GM18511 (cell line): ENCODE data around the gene ALS2.
"Not testable (repeated sequence)": the region's sequence is repeated elsewhere in the genome, so short reads cannot be mapped to it uniquely, and the experiment has no call there.

ENCODE experiments used
- ATAC-seq: cut with Tn5 transposase; IDR thresholded peaks from one replicate; pipeline ENCODE4 v1.9.1; 2021; ENCODE audit warnings: mild to moderate bottlenecking, moderate library complexity; ENCODE audit not compliant: unreplicated experiment

Gene ALS2

DNA sequence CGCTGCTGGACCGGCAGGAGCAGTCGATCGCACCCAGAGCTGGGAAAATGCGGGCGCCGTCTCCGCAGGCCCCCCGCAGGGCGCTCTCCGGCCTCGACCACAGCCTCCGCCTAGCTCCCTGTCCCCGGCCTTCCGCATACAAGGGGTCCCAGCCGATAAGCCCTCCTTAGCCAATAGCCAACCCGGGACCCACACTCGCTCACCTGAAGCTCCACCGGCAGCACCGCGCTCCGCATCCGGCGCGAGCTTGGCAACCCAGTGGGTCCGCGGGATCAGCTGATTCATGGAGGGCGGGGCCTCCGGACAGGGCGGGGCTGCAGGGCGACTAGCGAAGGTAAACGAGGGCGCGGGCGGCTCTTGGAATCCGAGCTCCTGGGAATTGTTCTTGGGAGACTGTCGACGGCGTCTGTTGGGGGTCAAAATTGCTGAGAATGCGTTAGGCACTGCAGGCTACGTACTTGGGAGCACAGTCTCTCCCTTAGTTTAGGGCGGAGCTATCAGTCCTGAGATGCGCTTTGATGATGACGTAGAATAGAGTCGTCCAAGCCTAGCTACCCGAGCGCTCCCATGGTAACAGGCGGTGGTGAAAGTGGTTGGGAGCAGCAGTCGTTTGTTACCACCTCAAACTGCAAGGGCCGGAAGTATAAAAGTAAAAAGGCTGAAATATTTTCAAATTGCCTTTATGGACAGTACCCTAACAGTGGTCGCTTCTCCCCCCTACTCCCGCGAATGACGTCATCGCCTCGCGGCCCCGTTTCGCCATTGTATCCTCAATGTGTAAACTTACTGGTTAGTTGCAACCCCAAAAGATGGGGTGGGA is at the start of gene ALS2:
TSS of gene ALS2 (minus strand) at position 260 of the 820 bp plus-strand sequence. CDS start 12,048 bp downstream, outside the sequence.
- peak; percentile 98 for ATAC-seq

DNA sequence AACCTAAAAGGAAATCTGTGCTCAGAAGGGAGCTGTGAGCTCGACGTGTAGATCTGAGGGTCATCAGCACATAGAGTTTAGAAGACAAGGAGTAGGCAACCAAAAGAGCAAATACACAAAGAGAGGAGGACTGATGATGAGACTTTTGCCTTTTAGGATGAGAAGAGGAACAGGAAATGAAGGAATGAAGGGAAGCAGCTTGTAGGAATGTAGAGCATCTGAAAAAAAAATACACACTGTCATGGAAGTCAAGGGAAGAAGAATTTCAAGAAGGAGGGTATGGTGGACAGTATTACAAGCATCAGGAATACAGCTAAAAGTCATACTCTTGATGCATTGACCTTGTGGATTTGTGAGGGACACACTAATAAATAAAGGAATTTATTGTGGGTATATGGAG is 47.5 kb upstream of the ALS2 start:
- no peak for ATAC-seq

DNA sequence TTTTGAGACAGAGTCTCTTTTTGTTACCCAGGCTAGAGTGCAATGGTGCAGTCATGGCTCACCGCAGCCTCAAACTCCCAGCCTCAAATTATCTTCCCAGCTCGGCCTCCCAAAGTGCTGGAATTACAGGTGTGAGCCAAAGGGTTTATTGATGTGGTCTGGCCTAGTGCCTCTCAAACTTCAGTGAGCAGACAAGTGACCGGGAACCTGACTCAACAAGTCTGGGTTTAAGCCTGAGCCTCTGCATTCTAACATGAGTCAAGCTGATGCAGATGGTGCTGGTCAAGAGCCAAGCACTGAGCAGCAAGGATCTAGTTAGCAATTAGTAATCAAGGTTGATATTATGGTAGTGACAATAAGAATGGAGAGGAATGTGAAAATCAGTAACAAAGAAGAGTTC is 46.9 kb upstream of the ALS2 start:
- no peak for ATAC-seq

DNA sequence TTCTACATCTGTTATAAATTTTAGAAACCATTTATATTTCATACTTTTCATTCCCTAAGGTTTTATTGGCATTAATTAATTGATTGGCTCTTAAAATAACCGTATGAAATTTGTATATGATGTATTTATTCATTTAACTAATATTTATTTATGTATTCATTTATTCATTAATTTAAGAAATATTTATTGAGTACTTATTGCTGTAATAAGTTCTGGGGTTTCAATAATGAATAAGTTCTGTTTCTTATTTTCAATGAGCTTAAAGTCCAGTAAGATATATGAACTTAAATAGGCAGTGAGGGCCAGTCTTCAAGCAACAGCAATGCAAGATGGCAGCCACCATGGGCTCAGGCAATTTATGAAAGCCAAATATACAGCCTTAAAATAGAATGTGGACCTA is 43.5 kb upstream of the ALS2 start:
- ATAC-seq, result no peak

DNA sequence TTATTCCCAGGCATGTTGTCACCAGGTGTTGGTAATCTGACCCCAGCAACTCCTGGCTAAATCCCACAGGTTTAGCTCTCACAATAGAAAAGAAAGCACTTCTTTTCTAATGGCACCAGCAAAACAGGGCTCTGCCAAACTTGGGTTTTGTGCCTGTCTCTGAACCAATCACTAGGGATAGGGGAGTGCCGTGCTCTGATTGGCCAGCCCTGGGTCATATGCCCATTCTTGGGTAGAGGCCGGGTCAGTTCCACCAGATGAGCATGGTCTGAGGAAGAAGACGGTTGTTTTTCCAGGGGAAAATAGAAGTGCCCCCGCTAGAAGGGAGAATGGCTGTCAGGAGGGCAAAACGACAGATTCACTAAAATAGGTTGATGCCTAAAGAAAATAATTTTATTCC is 40.3 kb upstream of the ALS2 start:
- ATAC-seq, result no peak

DNA sequence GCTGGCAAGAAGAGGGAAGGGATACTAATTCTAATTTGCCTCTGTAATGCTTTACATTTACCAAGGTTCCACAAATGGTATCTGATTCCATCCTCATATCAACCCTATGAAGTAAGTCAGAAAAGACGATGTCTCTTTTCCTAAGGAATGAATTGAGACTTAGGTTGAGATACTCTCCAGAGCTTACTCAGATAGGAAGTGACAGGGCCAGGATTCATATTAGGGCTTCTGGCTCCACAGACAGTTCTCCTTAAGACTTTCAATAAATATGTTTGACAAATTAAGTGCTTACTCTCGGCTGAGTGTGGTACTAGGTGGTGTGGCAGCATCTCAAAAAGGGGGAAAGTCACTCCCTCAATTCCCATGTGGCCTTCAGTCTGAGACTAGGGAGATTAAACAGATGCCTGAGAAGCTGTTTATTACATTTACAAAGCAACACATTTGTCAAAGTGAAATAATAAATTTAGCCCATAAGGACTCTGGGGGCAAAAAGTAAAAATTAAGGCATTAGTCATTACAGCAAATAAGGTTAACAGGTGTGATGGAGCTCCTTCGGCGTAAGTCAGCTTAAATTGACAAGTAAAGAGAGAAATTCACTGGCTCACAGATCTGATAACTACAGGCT is 39.8 kb upstream of the ALS2 start:
- ATAC-seq, result no peak

DNA sequence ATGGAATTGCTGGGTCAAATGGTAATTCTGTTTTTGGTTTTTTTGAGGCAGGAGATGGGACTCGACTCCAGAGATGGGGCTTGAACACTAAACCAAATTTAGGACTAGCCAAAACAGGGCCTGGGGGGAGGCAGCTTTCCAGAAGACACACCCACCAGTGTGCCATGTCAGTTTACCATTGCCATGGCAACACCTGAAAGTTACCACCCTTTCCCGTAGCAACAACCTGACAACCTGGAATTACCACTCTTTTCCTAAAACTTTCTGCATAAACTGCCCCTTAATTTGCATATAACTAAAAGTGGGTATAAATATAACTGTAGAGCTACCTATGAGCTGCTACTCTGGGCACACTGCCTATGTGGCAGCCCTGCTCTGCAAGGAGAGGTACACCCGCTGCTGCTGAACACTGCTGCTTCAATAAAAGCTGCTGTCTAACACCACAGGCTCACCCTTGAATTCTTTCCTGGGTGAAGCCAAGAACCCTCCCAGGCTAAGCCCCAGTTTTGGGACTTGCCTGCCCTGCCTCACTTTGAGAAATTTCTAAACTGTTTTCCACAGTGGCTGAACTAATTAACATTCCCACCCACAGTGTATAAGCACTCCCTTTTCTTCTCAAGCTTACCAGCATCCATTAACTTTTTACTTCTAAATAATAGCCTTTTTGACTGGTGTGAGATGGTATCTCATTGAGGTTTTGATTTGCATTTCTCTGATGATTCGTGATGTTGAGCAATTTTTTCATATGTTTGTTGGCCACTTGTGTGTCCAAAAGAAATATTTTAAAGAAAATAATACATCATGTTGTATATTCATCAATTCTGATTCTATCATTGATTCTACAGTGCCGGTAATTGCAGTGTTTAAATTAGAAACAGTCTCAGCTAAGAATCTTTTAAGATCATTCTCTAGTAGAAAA is 36.2 kb upstream of the ALS2 start:
- ATAC-seq, result no peak

DNA sequence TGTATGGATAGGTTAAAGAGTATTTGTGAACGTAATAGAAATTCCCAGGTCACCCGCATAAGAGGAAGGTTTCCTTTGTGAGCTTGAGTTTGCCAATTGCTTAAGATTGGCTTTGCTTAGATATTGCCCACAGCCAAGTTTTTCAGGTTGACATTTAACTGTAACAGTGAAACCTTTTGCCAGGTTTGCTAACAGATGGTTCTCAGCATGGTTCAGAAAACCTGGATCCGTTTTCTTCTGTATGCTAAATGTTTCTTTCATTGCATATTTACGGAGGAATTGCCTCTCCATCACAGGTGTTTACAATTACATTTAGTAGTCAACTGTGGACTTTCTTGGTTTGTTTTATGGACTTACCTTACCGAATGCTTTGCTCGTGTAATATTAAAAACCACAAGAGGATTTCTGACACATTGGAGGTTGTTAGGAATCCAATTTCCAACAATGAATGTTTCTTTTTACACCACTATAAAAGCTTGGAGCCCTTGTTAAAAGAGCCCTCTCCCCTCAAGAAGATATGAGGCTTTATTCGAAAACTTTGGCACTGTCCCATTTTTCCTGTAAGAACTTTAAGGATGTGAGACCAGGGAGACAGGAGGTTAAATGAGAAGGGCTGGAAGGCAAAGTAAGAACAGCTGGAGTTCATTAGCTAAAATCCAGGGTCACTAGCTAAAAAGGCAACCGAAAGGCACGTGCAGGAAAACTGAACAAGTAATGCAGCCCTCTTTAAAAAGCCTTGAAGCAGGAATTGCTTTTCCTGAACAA is 33.4 kb upstream of the ALS2 start:
- no peak for ATAC-seq

DNA sequence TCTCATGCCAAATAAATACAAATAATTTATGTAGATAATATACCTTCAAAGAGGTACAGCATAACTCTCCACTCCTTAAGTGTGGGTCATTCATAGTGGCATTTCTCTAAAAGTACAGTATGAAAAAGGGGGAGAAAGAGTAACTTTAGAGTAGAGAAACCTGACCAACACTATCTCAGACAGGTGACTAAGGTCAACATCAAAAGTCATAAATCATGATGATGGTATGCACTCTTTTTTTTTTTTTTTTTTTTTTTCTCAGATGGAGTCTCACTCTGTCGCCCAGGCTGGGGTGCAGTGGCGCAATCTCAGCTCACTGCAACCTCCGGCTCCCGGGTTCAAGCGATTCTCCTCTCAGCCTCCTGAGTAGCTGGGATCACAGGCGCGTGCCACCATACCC is 29.9 kb upstream of the ALS2 start:
- ATAC-seq, result not testable (repeated sequence)

DNA sequence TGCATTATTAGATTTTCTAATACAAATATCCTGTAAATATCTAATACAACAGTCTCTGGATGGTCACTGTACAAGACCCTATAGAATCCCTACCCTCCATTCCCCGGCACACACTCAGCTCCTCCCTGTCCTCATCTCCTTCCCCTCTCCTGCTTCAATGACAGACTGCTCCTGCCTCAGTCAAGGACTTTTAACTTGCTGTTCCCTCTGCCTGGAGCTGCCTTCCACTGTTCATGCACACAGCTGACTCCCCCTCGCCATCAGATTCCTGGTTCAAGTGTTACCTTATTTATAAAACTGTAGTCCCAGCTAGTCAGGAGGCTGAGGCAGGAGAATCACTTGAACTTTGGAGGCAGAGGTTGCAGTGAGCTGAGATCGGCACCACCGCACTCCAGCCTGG is 28.9 kb upstream of the ALS2 start:
- no peak for ATAC-seq

DNA sequence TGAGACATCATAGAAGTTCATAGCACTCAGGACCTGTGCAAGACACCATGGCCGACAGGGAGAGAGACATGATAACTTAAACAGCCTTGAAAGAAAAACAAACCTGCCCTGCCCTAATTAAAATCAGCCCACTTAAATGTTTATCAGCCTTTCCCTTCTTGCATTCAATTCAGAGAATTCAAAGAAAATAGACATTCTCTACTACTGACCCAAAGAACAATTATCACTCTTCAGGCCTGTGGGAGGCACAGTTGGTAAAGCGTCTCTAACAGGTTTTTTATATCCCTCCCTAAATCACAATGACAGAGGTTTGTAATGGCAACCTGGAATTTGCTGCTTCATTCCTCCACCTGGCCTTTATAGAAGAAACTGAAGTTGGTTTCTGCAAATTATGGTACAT is 27.3 kb upstream of the ALS2 start:
- ATAC-seq, result no peak

DNA sequence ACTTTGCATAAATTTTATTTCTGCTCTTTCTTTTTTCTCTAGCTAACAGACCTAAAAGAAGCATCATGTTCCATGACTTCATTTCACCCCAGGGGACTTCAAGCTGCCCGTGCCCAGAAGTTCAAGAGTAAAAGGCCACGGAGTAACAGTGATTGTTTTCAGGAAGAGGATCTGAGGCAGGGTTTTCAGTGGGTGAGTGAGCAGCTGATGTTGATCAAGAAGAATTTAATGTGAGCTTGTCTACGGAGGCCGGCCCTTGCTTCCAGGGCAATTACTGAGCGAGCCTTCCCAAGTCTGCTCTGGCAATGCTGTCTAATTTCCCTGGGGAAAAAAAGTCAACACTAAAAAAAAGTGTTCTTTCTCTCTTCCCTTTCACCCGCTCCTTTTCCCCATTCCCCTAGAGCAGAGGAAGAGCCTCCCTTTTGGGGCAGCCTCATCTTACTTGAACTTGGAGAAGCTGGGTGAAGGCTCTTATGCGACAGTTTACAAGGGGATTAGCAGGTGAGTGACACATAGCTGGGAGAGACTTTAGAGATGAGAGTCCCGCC is 26.8 kb upstream of the ALS2 start:
- no peak for ATAC-seq

DNA sequence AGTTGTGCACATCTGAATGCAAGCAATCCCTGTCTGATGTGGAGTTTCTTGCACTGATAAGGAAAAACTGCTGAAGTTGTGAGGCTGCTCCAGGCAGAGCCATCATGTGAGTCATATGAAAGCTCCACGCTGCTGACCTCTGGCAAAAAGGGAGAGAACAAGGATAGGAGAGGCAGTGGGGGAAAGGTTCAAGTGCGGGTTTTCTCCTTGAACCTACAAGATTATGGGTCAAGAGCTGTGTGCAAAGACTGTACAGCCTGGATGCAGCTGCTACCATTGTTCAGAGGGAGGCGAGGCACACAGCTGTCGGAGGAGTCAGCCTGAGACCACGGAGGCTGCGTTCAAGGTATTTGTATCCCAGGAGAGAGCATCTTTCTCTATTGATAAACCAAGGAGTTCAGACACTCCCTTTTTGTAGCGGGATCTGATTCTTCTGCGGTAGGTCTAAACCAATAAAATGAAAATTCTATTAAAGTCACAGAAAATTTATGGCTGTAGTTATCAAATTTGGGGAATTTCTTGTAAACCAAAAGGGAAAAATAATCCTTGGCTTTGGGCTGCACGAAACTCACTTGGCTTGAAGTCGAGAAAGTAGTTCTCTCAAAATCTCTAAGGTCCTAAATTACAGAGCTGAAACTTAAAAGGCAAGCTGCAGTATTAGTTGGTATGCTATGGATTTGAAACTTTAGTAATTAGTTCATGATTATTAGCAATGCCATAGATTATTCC is 25.9 kb upstream of the ALS2 start, which contains the start of gene CDK15:
TSS of gene CDK15 (plus strand) at position 96 of the 729 bp plus-strand sequence. CDS start at position 224, 128 bp downstream.
- no peak for ATAC-seq

DNA sequence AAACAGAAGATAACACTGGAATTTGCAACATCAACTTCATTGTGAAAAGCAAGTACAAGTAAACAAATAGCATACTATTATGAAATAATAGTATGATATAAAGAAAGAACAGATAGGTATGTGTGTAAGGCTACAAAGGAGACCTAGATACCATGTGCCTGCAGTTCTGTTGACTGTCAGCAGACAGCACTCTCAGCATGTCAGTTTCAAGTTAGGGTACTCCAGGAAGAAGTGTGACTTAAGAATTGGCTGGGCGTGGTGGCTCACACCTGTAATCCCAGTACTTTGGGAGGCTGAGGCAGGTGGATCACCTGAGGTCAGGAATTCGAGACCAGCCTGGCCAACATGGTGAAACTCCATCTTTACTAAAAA is 18.2 kb upstream of the ALS2 start:
- ATAC-seq, result not testable (repeated sequence)

DNA sequence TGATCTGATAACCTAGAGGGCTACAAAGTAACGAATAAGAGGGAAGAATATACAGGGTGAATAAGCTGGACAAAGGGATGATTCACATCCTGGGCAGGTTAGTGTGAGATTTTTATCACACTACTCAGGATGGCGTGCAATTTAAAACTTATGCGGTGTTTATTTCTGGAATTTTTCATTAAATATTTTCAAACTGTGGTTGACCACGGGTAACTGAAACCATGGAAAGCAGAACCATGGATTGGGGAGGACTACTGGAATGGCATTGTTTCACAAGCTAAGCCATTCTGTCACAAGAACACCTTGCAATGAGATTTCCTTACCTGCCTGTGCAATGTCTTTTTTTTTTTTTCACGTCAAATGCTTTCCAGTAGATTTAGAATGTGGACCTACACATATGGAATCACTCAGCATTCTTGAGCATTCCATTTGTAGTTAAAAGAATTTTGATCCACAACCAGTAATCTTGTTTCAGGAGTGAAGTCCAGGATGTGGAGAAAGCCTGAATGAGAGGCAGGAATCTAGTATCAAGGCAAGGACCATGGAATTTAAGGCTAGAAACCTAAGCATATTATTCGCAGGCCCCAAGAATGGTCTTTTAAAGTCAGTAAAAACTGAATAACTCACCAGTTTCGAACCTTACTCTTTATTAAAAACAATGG is 17.6 kb upstream of the ALS2 start:
- ATAC-seq, result no peak

DNA sequence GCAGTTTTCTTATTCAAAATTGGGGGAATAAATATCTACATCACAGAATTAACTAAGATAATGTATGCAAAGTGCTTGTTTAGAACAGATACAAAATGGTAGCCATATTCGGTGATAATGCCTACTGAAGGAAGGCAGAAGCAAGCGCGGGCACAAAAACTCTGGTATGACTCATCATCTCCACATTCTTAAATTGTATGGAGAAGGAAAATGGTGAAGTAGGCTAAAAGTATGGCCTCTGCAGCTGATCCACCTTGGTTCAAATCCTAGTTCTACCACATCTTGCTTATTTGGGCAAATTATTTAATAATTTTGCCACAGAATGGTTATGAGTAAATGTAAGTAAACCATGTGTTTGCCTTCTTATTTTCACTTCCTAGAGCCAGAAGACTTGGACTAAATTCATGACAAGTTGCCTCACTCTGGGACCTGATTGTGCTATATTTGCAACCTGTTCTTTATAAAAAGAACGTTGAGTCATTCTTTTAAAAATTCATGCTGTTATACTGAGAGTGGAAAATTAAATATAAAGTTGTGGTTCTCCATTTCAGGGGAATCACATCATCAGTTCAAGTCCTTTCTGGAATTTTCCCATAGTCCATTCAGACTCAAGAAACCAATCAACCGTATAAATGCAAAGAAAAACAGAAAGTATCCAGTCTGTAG is 16.6 kb upstream of the ALS2 start:
- ATAC-seq, result no peak

DNA sequence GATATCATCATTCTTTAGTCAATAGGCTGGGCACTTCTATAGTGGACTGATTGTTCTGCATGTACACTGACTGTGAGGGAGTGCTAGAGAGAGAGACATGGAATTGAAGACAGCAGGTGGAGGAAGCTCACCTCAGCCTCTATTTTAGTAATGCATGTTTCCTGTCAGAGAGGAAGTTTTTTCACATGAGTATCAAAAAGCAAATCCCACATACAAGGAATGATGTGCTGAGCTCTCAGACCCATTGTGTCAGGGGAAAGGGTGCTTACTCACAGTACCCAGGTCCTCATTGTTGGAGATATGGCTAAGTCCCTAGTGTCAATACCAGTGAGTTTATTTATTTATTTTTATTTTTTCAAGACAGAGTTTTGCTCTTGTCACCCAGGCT is 15.7 kb upstream of the ALS2 start:
- ATAC-seq, result no peak

DNA sequence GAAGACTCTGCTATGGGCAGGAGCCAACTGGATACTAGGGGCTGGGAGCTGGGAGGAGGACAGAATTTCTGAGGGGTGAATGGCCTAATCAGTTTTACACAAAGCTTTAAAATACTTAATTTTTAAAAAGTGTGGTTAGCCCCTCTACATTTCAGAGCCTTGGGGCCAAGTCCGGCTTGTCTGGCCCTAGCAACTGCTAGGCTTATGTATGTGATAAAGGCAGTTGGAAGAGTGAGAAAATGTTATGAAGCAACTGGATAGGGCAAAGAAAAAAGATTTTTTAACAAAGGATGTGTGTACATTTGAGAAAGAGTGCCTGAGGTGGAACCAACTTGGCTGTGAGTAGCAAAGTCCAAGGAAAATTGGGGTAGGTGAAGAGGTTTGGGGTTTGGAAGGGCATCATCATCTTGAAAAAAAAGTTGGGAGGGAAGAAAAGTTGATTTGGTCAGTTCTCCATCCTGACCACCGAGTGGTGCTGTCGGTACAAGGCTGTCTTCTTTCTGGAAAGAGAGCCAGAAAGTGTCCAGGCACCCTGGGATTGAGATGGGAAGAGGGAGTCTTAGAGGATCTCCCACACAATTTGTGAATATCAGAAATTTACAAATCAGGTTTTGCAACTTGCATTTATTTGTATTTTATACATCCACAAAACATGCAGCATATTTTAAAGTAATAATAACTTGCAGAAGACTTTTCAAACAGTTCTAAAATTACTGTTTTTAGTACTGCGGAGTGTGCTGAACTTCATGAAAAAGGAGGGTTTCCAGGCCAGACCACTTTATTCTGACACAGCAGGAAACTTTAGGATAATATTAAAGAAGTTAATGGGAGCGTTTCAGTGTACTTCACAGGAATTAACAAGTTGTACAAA is 15.1 kb upstream of the ALS2 start:
- no peak for ATAC-seq
